GM18517 (cell line): ENCODE data around the gene IL12A.

Source experiments
- ATAC-seq: cut with Tn5 transposase; IDR thresholded peaks from one replicate; pipeline ENCODE4 v1.9.1; 2021; ENCODE audit warnings: mild to moderate bottlenecking, moderate library complexity; ENCODE audit not compliant: unreplicated experiment

IL12A gene

GRCh38 chr3:160023476-160023875 lies 34.8 kb downstream of the IL12A start:
- ATAC-seq, result no peak

GRCh38 chr3:160027541-160028195 lies 39.0 kb downstream of the IL12A start:
- ATAC-seq, result peak; percentile 89

- ATAC-seq, result no peak
Observed at GRCh38 chr3:160035757-160036156, 47.1 kb downstream of the IL12A start.

- ATAC-seq, result peak; percentile 54
Observed at GRCh38 chr3:160038862-160039562, 50.4 kb downstream of the IL12A start.

- ATAC-seq, result no peak
Observed at GRCh38 chr3:160040181-160040580, 51.5 kb downstream of the IL12A start.

GRCh38 chr3:160041465-160041864 lies 52.8 kb downstream of the IL12A start:
- no peak for ATAC-seq

- ATAC-seq, result no peak
Observed at GRCh38 chr3:160044121-160044520, 55.5 kb downstream of the IL12A start.
